Muscle layer of duodenum (tissue), 2 donors: ENCODE results near the gene LRRC51.

Experiments used
- H3K27ac ChIP-seq: one replicate; pipeline ENCODE4 v1.7.0; 2013; ENCODE audit warnings: mild to moderate bottlenecking, low read length
- H3K27me3 ChIP-seq: one replicate; pipeline ENCODE4 v1.7.0; 2013; ENCODE audit warnings: low read depth, mild to moderate bottlenecking, control low read depth, low read length
- H3K36me3 ChIP-seq, 2 donors: one replicate each; pipeline ENCODE4 v1.7.0; 2013; ENCODE audit warnings: low read length in 2 of 2, control low read depth in 1 of 2, mild to moderate bottlenecking in 1 of 2; ENCODE audit not compliant: insufficient read depth in 2 of 2, control insufficient read depth in 1 of 2
- H3K4me1 ChIP-seq, 2 donors: one replicate each; pipeline ENCODE4 v1.7.0; 2013; ENCODE audit warnings: low read length in 2 of 2, mild to moderate bottlenecking in 2 of 2, control low read depth in 1 of 2, moderate library complexity in 1 of 2; ENCODE audit not compliant: insufficient read depth in 2 of 2, control insufficient read depth in 1 of 2
- H3K4me3 ChIP-seq, 2 donors: one replicate each; pipeline ENCODE4 v1.7.0; 2013; ENCODE audit warnings: low read length in 2 of 2, low read depth in 1 of 2, mild to moderate bottlenecking in 1 of 2
- H3K9me3 ChIP-seq, 2 donors: one replicate each; pipeline ENCODE4 v1.7.0; 2013; ENCODE audit warnings: low read length in 2 of 2, control low read depth in 1 of 2, mild to moderate bottlenecking in 1 of 2; ENCODE audit not compliant: control insufficient read depth in 1 of 2
- donor health status: healthy.

Gene LRRC51, protein sequence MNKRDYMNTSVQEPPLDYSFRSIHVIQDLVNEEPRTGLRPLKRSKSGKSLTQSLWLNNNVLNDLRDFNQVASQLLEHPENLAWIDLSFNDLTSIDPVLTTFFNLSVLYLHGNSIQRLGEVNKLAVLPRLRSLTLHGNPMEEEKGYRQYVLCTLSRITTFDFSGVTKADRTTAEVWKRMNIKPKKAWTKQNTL

GRCh38 chr11:72080326-72081183 is at the start of gene LRRC51, which contains the start of gene NUMA1:
Gene LRRC51, plus strand, starts transcription at chr11:72080850. Its CDS starts 8,234 bp downstream, at chr11:72089084.
Gene NUMA1, minus strand, starts transcription at chr11:72080542. Its CDS starts 44,599 bp downstream, at chr11:72035943.
- H3K27ac ChIP-seq: peak within 1 kb of the TSS; percentile 90
- H3K36me3 ChIP-seq: peaks cover 0 to 10% of the 10 kb centered on the region in 2 donors
- H3K9me3 ChIP-seq: no peaks in the 10 kb centered on the region
- H3K27me3 ChIP-seq: no peaks in the 10 kb centered on the region
- peaks cover 7 to 11% of the 10 kb centered on the region in 2 donors for H3K4me1 ChIP-seq
- peak within 1 kb of the TSS; percentile 73 to 84 for H3K4me3 ChIP-seq

DNA sequence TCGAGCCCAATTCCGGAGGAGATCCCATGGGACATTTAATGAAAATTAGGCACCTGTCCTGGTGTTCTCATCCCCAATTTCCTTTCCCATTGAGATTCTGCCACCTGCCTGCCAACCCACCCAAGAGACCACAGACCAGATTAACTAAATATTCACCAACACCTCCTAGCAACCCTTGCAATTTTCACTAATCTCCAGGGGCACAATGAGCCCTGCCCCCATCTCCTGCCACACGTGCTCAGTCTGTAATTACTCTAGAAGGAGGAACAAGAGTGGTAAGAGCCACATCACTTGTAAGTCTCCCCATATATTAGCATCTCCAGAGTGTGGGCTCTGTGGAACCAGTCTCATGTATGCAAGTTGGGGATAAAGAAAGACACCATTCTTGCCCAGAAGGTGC is 44.0 kb upstream of the LRRC51 start:
- Histone ChIP-seq H3K27me3 (no peaks in the 10 kb centered on the region), H3K4me3 (peak overlapping the region in 1 of 2 donors; percentile 83), H3K9me3 (no peaks in the 10 kb centered on the region), H3K36me3 (peaks cover 5 to 34% of the 10 kb centered on the region in 2 donors), H3K4me1 (peaks cover 31 to 58% of the 10 kb centered on the region in 2 donors), H3K27ac (no peak overlapping the region)

- peaks cover 5 to 40% of the 10 kb centered on the region in 2 donors for H3K36me3 ChIP-seq
- H3K9me3 ChIP-seq: no peaks in the 10 kb centered on the region
- H3K4me1 ChIP-seq: peaks cover 38 to 58% of the 10 kb centered on the region in 2 donors
- H3K4me3 ChIP-seq: peak overlapping the region; percentile 83 to 90
- peak overlapping the region; percentile 96 for H3K27ac ChIP-seq
- H3K27me3 ChIP-seq: no peaks in the 10 kb centered on the region
Observed at GRCh38 chr11:72037554-72038311, 42.9 kb upstream of the LRRC51 start.

GRCh38 chr11:72038491-72038890 is 42.2 kb upstream of the LRRC51 start:
- Histone ChIP-seq H3K27me3 (no peaks in the 10 kb centered on the region), H3K4me1 (peaks cover 38 to 62% of the 10 kb centered on the region in 2 donors), H3K36me3 (peaks cover 5 to 38% of the 10 kb centered on the region in 2 donors)

DNA sequence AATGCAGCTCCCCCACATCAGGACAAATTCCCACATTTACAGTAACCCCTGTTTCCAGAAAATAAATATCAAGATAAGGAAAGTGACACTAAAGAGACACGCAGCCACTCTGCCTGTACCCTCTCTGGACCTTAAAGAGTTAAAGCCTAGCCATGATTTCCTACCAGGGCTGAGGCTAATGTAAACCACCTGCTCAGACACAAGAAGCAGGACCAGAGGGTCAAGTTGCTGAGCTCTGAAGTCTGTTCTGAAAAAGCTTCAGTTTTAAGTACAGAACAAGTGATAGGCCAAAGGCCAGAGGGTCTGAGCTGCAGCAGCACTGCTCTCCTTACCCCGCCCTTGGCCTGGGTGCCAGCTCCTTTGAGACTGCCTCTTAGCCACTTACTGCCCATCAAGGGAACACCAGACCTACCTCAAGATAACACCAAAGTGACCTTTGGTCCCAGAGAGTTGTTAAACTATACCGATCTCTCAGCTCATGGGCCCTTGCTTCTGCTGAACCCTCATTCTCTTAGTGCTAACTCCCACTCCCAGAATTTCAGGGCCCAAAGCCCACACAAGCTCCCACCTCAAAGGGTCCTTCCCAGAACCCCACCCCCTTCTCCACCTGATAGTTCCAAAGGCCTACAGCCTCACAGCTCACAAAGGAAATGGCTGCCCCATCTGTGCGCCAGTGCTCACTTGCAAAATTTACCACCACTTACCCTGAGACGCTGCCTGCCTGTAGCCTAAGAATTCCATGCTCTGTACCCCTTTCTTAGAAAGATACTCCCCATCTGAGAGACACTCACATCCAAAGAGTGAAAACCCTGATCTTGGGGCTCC is 41.4 kb upstream of the LRRC51 start:
- no peaks in the 10 kb centered on the region for H3K9me3 ChIP-seq
- H3K4me1 ChIP-seq: peaks cover 38 to 65% of the 10 kb centered on the region in 2 donors
- H3K36me3 ChIP-seq: peaks cover 0 to 33% of the 10 kb centered on the region in 2 donors
- peak overlapping the region; percentile 83 to 90 for H3K4me3 ChIP-seq
- H3K27ac ChIP-seq: peak overlapping the region; percentile 96
- H3K27me3 ChIP-seq: no peaks in the 10 kb centered on the region

More at GRCh38 chr11:72038491-72038890, 42.2 kb upstream of the LRRC51 start:
- Histone ChIP-seq H3K9me3 (no peaks in the 10 kb centered on the region), H3K27ac (peak overlapping the region; percentile 96), H3K4me3 (peak overlapping the region; percentile 83 to 90)

- peak overlapping the region; percentile 83 to 90 for H3K4me3 ChIP-seq
- peaks cover 38 to 68% of the 10 kb centered on the region in 2 donors for H3K4me1 ChIP-seq
- peak overlapping the region; percentile 96 for H3K27ac ChIP-seq
- H3K9me3 ChIP-seq: no peaks in the 10 kb centered on the region
- H3K36me3 ChIP-seq: peaks cover 0 to 32% of the 10 kb centered on the region in 2 donors
- H3K27me3 ChIP-seq: no peaks in the 10 kb centered on the region
Observed at GRCh38 chr11:72039856-72040401, 40.7 kb upstream of the LRRC51 start.

- Histone ChIP-seq H3K4me3 (peak overlapping the region; percentile 83 to 90), H3K36me3 (peaks cover 0 to 24% of the 10 kb centered on the region in 2 donors), H3K27ac (peak overlapping the region; percentile 96), H3K27me3 (no peaks in the 10 kb centered on the region), H3K9me3 (no peaks in the 10 kb centered on the region), H3K4me1 (peaks cover 38 to 64% of the 10 kb centered on the region in 2 donors)
Observed at GRCh38 chr11:72040491-72041363, 39.9 kb upstream of the LRRC51 start.

DNA sequence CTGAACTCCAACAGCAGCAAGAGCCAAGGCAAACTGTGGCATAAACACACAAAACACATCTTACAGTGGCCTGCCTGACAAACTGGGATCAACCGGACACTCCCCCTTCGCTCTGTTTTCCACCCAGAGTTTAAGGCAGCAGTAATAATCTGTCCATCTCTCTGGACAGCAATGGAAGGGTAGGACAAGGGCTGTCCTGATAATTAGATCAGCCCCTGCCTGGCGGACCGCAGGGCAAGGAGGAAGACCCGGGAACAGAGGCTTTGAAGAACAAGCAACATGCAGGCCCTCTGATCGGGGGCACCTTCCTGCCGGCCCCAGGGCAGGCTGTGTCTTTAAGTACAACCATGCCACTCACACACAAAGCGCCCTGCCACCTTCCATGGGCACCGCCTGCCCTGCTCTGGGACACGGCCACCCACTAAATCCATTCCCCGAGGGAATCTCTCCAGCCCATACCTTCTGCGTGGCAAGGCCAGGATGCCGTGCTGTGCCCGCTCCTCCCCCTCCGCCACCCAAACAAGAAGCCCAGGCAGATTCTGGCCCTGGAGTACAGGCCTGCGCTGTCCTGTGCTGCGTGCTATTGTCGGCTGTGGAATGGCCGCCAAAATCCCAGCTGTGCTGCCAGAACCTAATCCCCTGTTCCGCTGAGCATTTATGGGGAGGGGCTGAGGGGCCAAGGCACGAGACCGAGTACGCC is 39.1 kb upstream of the LRRC51 start:
- peaks cover 36 to 56% of the 10 kb centered on the region in 2 donors for H3K4me1 ChIP-seq

GRCh38 chr11:72042064-72042745 is 38.4 kb upstream of the LRRC51 start:
- peak overlapping the region; percentile 83 to 90 for H3K4me3 ChIP-seq
- H3K9me3 ChIP-seq: no peaks in the 10 kb centered on the region
- H3K4me1 ChIP-seq: peaks cover 36 to 49% of the 10 kb centered on the region in 2 donors
- peaks cover 0 to 19% of the 10 kb centered on the region in 2 donors for H3K36me3 ChIP-seq
- peak overlapping the region; percentile 96 for H3K27ac ChIP-seq
- no peaks in the 10 kb centered on the region for H3K27me3 ChIP-seq

More for the DNA sequence above, 39.1 kb upstream of the LRRC51 start:
- H3K4me3 ChIP-seq: peak overlapping the region; percentile 83 to 90
- no peaks in the 10 kb centered on the region for H3K27me3 ChIP-seq
- H3K36me3 ChIP-seq: peaks cover 0 to 19% of the 10 kb centered on the region in 2 donors
- no peaks in the 10 kb centered on the region for H3K9me3 ChIP-seq
- peak overlapping the region; percentile 96 for H3K27ac ChIP-seq
